HepG2 (cell line): ENCODE results near the gene ASTN2. TPM values are rescaled to one million over a fixed set of nuclear protein-coding genes. Genes with fewer than 3 reads are reported as not detected.

Experiments
- ATAC-seq: fragments of 200-7000 bp; cut with Tn5 transposase; 3 replicates; pipeline ENCODE4 v1.9.1; 2020; ENCODE audit warnings: mild to moderate bottlenecking, moderate library complexity
- BruUV-seq: library from RNA; stranded (reverse); fragments of 400-500 nt; replicated peaks from 2 replicates; lab custom pipeline; 2021; lab: Mats Ljungman, UMichigan
- CTCF ChIA-PET: fragments of 300-600 bp; formaldehyde crosslinking; extraction: SDS; loops from one replicate; lab custom pipeline; 2021; ENCODE audit warnings: low total read pairs, inconsistent platforms, low intra/inter-chr PET ratio; lab: Yijun Ruan, JAX
- POLR2A ChIA-PET: fragments of 350-600 bp; sonication (Branson Sonifier 250); formaldehyde crosslinking; loops from one replicate; lab custom pipeline; 2020; ENCODE audit warnings: antibody characterized with exemption, inconsistent platforms; lab: Yijun Ruan, JAX
- DNase-seq: peaks from one replicate; pipeline ENCODE4 v3.0.0-alpha.2; 2015; ENCODE audit warnings: low spot score
- FAIRE-seq: peaks from 3 replicates; lab custom pipeline; 2011; peaks lifted over from hg19 to GRCh38; lab: Jason Lieb, UNC
- H2AFZ ChIP-seq: one replicate; pipeline ENCODE4 v1.6.1; 2011; ENCODE audit warnings: low read length, inconsistent platforms
- H3K27ac ChIP-seq: fragments of 300-600 bp; 3 replicates; pipeline ENCODE4 v1.8.0; 2011; ENCODE audit warnings: mixed run types, mild to moderate bottlenecking, mixed read lengths, low read length, inconsistent platforms; ENCODE audit not compliant: insufficient read depth; ENCODE audit errors: extremely low read length
- H3K27me3 ChIP-seq, 2 experiments: fragments of 200-600 bp in 1 of 2; 2 replicates in 1 of 2; 3 replicates in 1 of 2; pipeline versions ENCODE4 v1.6.0 to v1.8.0; 2011; ENCODE audit warnings: low read length in 2 of 2, mild to moderate bottlenecking in 2 of 2, moderate library complexity in 2 of 2, inconsistent platforms in 1 of 2; ENCODE audit not compliant: insufficient read depth in 2 of 2, control insufficient read depth in 1 of 2
- H3K36me3 ChIP-seq, 2 experiments: fragments of 200-600 bp in 1 of 2; replicated peaks in 1 of 2; 2 replicates in 1 of 2; 3 replicates in 1 of 2; pipeline versions ENCODE4 v1.5.1 to v1.8.0; 2011; ENCODE audit warnings: low read length in 2 of 2, inconsistent platforms in 1 of 2; ENCODE audit not compliant: insufficient read depth in 2 of 2, control insufficient read depth in 1 of 2
- H3K4me1 ChIP-seq: 2 replicates; pipeline ENCODE4 v1.5.1; 2012; ENCODE audit warnings: low read length, inconsistent platforms; ENCODE audit not compliant: insufficient read depth
- H3K4me2 ChIP-seq: 2 replicates; pipeline ENCODE4 v1.6.0; 2011; ENCODE audit warnings: low read depth, low read length, inconsistent platforms
- H3K4me3 ChIP-seq, 3 experiments: fragments of 200-600 bp in 1 of 3; sonication (generic), shearing (Covaris generic) in 1 of 3; replicated peaks in 1 of 3; 2 replicates each; pipeline ENCODE4 v1.5.1; 2011 to 2016; ENCODE audit warnings: low read length in 3 of 3, inconsistent platforms in 2 of 3, low read depth in 2 of 3, mild to moderate bottlenecking in 2 of 3, control low read depth in 1 of 3, mixed read lengths in 1 of 3; ENCODE audit not compliant: insufficient read depth in 1 of 3
- H3K79me2 ChIP-seq: one replicate; pipeline ENCODE4 v1.6.1; 2011; ENCODE audit warnings: low read length, inconsistent platforms; ENCODE audit not compliant: insufficient read depth
- H3K9ac ChIP-seq: 2 replicates; pipeline ENCODE4 v1.6.0; 2011; ENCODE audit warnings: mild to moderate bottlenecking, low read depth, low read length, inconsistent platforms; ENCODE audit not compliant: insufficient read depth
- H3K9me3 ChIP-seq: 2 replicates; pipeline ENCODE4 v1.5.1; 2012; ENCODE audit warnings: mild to moderate bottlenecking, low read length
- H4K20me1 ChIP-seq: 2 replicates; pipeline ENCODE4 v1.6.0; 2011; ENCODE audit warnings: inconsistent platforms, mild to moderate bottlenecking, low read length, moderate library complexity; ENCODE audit not compliant: insufficient read depth
- BHLHE40 ChIP-seq: IDR thresholded peaks from 2 replicates; pipeline ENCODE4 v1.6.1; 2011; ENCODE audit warnings: low read length, improper control_type of control experiment
- BRCA1 ChIP-seq: sonication (generic); formaldehyde crosslinking; IDR thresholded peaks from 2 replicates; pipeline ENCODE4 v1.4.0; 2020; ENCODE audit warnings: missing genetic modification reagents
- CCDC6 ChIP-seq: sonication (generic); formaldehyde crosslinking; IDR thresholded peaks from 2 replicates; pipeline ENCODE4 v1.8.1; 2022; ENCODE audit warnings: mild to moderate bottlenecking, missing genetic modification reagents, moderate library complexity
- GLMP ChIP-seq: sonication (generic); formaldehyde crosslinking; IDR thresholded peaks from 2 replicates; pipeline ENCODE4 v1.9.0; 2021; ENCODE audit warnings: missing genetic modification reagents, mild to moderate bottlenecking, borderline replicate concordance
- IKZF1 ChIP-seq: fragments of 450-650 bp; IDR thresholded peaks from 2 replicates; pipeline ENCODE4 v1.7.1; 2016
- MBNL3 ChIP-seq: fragments of 250-450 bp; sonication (Bioruptor Pico); conservative IDR thresholded peaks from 2 replicates; pipeline ENCODE4 v1.8.0; 2022; ENCODE audit warnings: mild to moderate bottlenecking, inconsistent platforms
- MXD4 ChIP-seq: IDR thresholded peaks from 2 replicates; pipeline ENCODE4 v1.6.1; 2016; ENCODE audit warnings: mild to moderate bottlenecking, missing biosample characterization, missing genetic modification reagents
- PCBP2 ChIP-seq: fragments of 200-400 bp; formaldehyde crosslinking; optimal IDR thresholded peaks from 2 replicates; pipeline ENCODE3; 2018; ENCODE audit warnings: low read length, low read depth; ENCODE audit not compliant: poor library complexity, severe bottlenecking
- THAP11 ChIP-seq: IDR thresholded peaks from 2 replicates; pipeline ENCODE4 v1.6.1; 2016; ENCODE audit warnings: missing biosample characterization, missing genetic modification reagents
- ZBTB4 ChIP-seq: sonication (generic); formaldehyde crosslinking; IDR thresholded peaks from 2 replicates; pipeline ENCODE4 v1.4.0; 2020; ENCODE audit warnings: missing genetic modification reagents, mild to moderate bottlenecking, borderline replicate concordance
- ZFY ChIP-seq: sonication (generic); formaldehyde crosslinking; IDR thresholded peaks from 2 replicates; pipeline ENCODE4 v1.4.0; 2020; ENCODE audit warnings: missing genetic modification reagents
- ZNF367 ChIP-seq: sonication (generic); formaldehyde crosslinking; IDR thresholded peaks from 2 replicates; pipeline ENCODE4 v1.4.0; 2020; ENCODE audit warnings: missing genetic modification reagents, borderline replicate concordance
- WGBS: methylation state at CpG from one replicate; pipeline ENCODE4 v1.1.6; 2017; ENCODE audit warnings: low lambda C conversion rate; 5-methylcytosine and 5-hydroxymethylcytosine counted together
- in situ Hi-C: cut with HindIII; loops from 2 replicates; pipeline ENCODE4 v1.10.0; 2017; ENCODE audit warnings: low pct_unique_long_range_greater_than_20kb; ENCODE audit not compliant: extremely low pct_ligation_motif_present
- intact Hi-C: fragments of 100-400 bp; cut with micrococcal nuclease; formaldehyde crosslinking; loops from one replicate; pipeline ENCODE4 v1.10.0; 2022; ENCODE audit not compliant: unreplicated experiment
- polyA plus RNA-seq, 8 experiments: library from polyadenylated mRNA; depleted of rRNA in 3 of 8; stranded (reverse) in 7 of 8; unstranded in 1 of 8; fragments of >200 nt; fragmentation: Illumina TruSeq in 4 of 8; extraction: Trizol in 4 of 8; gene quantifications; 2 replicates each; pipeline versions ENCODE4 v1.2.1 to v1.2.3, GENCODE V29; 2011 to 2016; ENCODE audit warnings: low read depth in 4 of 8, missing spikeins in 1 of 8, mixed read lengths in 1 of 8; ENCODE audit not compliant: insufficient read depth in 1 of 8
- total RNA-seq, 5 experiments: library from RNA; depleted of rRNA; stranded (reverse); fragments of >200 nt; fragmentation: Illumina TruSeq; extraction: Trizol; gene quantifications; 2 replicates each; pipeline ENCODE4 v1.2.3, GENCODE V29; 2016; ENCODE audit warnings: low read depth in 1 of 5

ASTN2 gene
- total and polyA plus RNA-seq, 2 of the 13 experiments (the other 11 are each of a cell fraction or from before 2014, with no cell fraction given): 5.2 to 13.5 TPM

GRCh38 chr9:116504081-116504480 is 910.8 kb downstream of the ASTN2 start:
- Histone ChIP-seq H3K27me3 (no peaks in the 10 kb centered on the region), H3K9ac (no peak overlapping the region), H2AFZ (no peak overlapping the region), H3K27ac (no peak overlapping the region), H3K4me1 (peaks cover 18% of the 10 kb centered on the region), H3K79me2 (no peaks in the 10 kb centered on the region), H3K4me3 (no peak overlapping the region), H4K20me1 (no peaks in the 10 kb centered on the region), H3K9me3 (no peaks in the 10 kb centered on the region), H3K4me2 (no peak overlapping the region), H3K36me3 (no peaks in the 10 kb centered on the region)
- no peak for ATAC-seq
- POLR2A ChIA-PET: no interaction called here
- no peak for TF ChIP-seq PCBP2
- TF ChIP-seq GLMP (CRISPR knock-in tag): no peak
- TF ChIP-seq THAP11 (CRISPR knock-in tag): no peak
- no peak for TF ChIP-seq BRCA1 (CRISPR knock-in tag)
- TF ChIP-seq ZNF367 (CRISPR knock-in tag): no peak
- no peak for TF ChIP-seq MBNL3 (CRISPR knock-in tag)
- no peak for TF ChIP-seq BHLHE40
- TF ChIP-seq ZBTB4 (CRISPR knock-in tag): no peak
- TF ChIP-seq IKZF1: no peak
- TF ChIP-seq ZFY (CRISPR knock-in tag): no peak
- TF ChIP-seq MXD4 (CRISPR knock-in tag): no peak
- no peak for TF ChIP-seq CCDC6 (CRISPR knock-in tag)
- no TSS peak for BruUV-seq
- in situ Hi-C loops (no loop called here), intact Hi-C loops (no loop called here)
- whole genome bisulfite sequencing: 95% methylated on average over 3 of the region's 3 CpGs
- CTCF ChIA-PET: no interaction called here
- FAIRE-seq: no peak
- no peak for DNase-seq
